GM19372 (cell line): ENCODE data around the gene SLX4IP.
A peak's percentile ranks its signal among the peaks of the same experiment; 100 is the strongest.

ENCODE experiments used
- ATAC-seq: cut with Tn5 transposase; IDR thresholded peaks from one replicate; pipeline ENCODE4 v1.9.1; 2021; ENCODE audit warnings: mild to moderate bottlenecking, low read depth, moderate library complexity; ENCODE audit not compliant: unreplicated experiment

The SLX4IP gene

GRCh38 chr20:10668677-10669368 is 233.7 kb downstream of the SLX4IP start:
- ATAC-seq = no peak

- no peak for ATAC-seq
Observed at GRCh38 chr20:10669843-10670446, 234.8 kb downstream of the SLX4IP start.

- peak; percentile 24 for ATAC-seq
Observed at GRCh38 chr20:10670501-10671220, 235.6 kb downstream of the SLX4IP start.

GRCh38 chr20:10671221-10671918 is 236.3 kb downstream of the SLX4IP start:
- ATAC-seq = peak; percentile 25

GRCh38 chr20:10671919-10672623 is 237.0 kb downstream of the SLX4IP start:
- no peak for ATAC-seq

GRCh38 chr20:10672624-10673127 is 237.6 kb downstream of the SLX4IP start:
- no peak for ATAC-seq

GRCh38 chr20:10673176-10673841 is 238.2 kb downstream of the SLX4IP start:
- ATAC-seq = no peak

- peak; percentile 50 for ATAC-seq
Observed at GRCh38 chr20:10673842-10674683, 239.0 kb downstream of the SLX4IP start, which contains the start of gene JAG1. Gene JAG1 (minus strand): TSS chr20:10673999. CDS start chr20:10673530, 469 bp downstream.

GRCh38 chr20:10674684-10675449 is 239.8 kb downstream of the SLX4IP start:
- ATAC-seq = peak; percentile 40

- no peak for ATAC-seq
Observed at GRCh38 chr20:10675450-10675848, 240.3 kb downstream of the SLX4IP start.

- no peak for ATAC-seq
Observed at GRCh38 chr20:10676518-10676917, 241.4 kb downstream of the SLX4IP start.
